Cardiac fibroblast (primary cell): Measurements from ENCODE around the gene PPP2R2C.

Experiments
- DNase-seq, 2 donors: peaks; one replicate each; pipeline versions ENCODE4 v3.0.0 to v3.0.0-alpha.2; 2010; ENCODE audit warnings: low read depth in 2 of 2
- H3K4me3 ChIP-seq, 2 donors: replicated peaks in 1 of 2; 1 replicate in 1 of 2; 2 replicates in 1 of 2; pipeline ENCODE4 v1.5.1; 2011; ENCODE audit warnings: low read depth in 2 of 2, low read length in 2 of 2, mild to moderate bottlenecking in 2 of 2, moderate library complexity in 1 of 2
- CTCF ChIP-seq: IDR thresholded peaks from one replicate; pipeline ENCODE4 v1.5.1; 2011; ENCODE audit warnings: low read depth, mild to moderate bottlenecking, low read length, inconsistent platforms

The PPP2R2C gene

DNA sequence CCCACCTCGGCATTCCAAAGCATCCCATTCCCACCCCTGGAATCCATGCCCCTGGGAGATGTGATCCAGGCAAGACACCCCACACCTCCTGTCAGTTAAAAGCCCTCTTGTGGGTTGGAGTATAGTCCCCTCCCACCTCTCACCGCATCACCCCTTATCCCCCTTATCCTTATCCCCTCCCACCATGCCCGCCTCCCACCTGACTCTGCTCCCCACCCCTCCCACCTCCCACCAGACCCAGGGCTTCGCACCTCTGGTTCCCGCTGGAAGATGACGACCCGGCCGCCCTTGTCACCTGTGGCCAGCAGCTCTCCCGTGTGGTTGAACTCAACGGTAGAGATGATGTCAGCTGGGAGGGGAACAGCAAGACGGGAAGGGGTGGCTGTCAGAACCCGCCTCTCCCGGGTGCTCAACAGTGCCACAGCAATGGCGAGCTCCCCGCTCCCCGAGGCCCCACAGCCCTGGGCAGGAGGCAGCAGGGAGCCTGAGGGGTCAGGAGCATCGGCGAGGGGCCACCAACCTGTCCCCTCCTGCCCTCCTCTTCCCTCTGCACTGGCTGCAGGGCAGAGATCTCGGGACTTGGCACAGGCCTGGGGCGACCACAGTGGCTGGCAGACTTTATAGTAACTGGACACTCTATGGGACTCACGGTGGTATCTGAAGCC is 91.5 kb downstream of the PPP2R2C start:
- H3K4me3 ChIP-seq, result no peak overlapping the region
- no peak for TF ChIP-seq CTCF
- no peak for DNase-seq

- TF ChIP-seq CTCF, result no peak
- no peak overlapping the region for H3K4me3 ChIP-seq
- no peak for DNase-seq
Measured at GRCh38 chr4:6379767-6380745, 92.4 kb downstream of the PPP2R2C start.

DNA sequence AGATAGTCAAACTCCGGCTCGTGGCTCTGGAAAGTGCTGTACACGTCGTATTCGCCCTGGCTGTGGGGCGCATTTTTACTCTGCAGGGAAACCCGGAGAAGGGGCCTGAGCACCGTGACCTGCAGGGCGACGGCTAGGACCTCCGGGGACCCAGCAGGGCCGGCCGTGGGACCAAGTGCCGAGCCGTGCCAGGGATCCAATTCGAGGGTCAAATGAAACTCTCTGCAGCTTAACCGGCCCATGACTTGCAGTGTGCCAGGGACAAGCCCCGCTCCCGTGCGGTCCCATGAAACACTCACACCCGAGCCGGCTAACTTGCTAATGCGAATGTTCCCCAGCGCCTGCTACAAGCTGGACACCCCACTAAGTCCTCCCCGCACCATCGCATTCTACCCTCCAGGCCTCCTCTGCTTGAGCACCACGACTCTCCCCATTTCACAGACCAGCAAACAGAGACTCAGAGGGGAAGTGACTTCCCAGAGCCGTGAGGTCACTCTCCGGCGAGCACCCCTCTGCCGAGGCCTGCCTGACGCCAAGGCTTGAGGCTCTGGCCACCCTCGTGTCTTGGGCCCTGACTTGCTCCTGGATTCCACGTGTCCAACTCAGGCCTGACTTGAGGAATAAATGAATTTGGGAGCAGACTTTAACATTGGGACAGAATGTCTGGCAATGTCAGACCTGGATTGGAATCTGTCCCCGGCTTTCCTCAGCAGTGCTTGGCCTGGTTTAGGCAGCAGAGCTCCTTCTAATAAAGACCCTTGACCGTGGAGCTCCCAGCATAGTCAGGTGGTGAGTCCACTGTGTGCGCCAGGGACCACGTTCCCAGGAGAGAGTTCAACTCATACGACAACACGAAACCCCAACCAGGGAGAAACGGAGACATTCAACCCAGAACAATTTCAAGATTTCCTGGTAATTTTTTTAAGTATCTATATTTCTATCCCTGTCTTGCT is 93.6 kb downstream of the PPP2R2C start:
- no peak overlapping the region for H3K4me3 ChIP-seq
- no peak for TF ChIP-seq CTCF

DNA sequence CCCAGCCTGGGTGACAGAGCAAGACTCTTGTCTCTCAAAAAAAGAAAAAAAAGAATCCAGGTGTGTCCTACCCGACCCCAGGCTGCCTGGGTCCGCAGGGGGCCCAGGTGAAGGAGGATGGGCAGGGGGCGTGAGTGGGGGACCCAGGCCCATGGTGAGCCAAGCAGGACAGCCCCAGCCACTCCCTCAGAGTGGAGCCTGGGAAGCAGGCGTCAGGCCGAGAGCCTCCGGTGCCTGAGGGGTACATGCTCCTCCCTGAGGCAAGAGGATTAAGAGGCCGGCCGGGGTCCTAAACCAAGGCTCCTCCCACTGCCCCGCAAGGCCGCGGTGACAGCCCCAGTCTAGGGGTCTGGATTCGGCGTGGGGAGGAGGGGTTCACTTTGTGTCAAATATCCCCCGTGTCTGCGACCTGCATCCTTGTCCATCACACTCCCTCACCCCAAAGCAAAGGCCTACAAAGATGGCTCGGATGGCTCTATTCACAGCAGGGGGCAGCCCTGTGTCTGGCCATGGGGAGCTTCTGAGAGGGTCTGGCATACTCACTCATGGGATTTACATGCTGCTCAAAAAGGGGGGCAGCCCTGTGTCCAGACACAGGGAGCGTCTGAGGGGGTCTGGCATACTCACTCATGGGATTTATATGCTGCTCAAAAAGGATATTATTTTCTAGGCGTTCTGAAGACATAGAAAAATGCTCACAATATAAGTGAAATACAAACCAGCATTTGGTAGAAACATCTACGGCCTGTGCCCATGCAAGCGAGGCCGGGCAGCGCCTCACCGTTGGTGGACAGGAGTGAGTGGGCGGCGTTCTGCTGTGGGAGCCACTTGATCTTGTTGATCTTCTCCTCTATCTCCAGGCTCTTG is 94.6 kb downstream of the PPP2R2C start:
- DNase-seq, result no peak
- no peak for TF ChIP-seq CTCF
- no peak overlapping the region for H3K4me3 ChIP-seq

More for the DNA sequence above, 93.6 kb downstream of the PPP2R2C start:
- no peak for DNase-seq

DNA sequence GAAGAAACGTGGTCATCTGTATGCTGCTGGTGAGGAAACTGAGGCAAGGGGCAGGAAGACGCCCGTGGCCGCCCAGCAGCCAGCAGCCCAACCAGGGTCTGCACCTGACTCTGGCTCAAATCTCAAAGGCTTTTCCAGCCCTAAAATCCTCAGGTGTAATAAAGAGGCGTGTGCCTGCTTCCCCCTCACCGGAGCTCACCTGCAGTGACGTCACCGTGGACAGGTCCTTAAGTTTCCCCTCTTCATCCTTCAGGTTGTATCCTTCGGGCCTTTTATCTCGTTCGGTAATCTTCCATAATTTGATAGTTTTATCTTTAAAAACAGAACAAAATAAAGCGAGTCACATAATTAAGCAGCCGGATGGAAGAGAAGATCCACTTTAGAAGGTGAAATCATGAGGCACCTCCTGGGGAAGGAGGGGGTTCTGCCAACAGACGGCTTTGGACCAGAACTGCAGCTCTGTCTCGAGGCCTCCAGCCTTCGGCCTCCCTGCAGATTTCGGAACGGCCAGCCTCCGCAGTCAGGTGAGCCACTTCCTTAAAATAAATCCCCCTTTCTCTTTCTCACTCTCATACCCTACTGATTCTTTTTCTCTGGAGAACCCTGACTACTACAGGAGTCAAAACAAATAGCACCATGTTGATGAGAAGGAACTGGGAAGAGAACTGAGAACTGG is 96.7 kb downstream of the PPP2R2C start:
- no peak for DNase-seq
- no peak overlapping the region for H3K4me3 ChIP-seq
- TF ChIP-seq CTCF, result no peak
